LNCAP (cell line): ENCODE measurements around the gene PRRX2.

Source experiments
- CTCF ChIP-seq: fragments of 450-650 bp; IDR thresholded peaks from 2 replicates; pipeline ENCODE4 v1.5.1; 2017; ENCODE audit warnings: mild to moderate bottlenecking

Gene PRRX2

GRCh38 chr9:129718647-129719046 lies 53.2 kb downstream of the PRRX2 start:
- no peak for TF ChIP-seq CTCF

GRCh38 chr9:129719135-129719534 lies 53.7 kb downstream of the PRRX2 start:
- TF ChIP-seq CTCF = no peak

- TF ChIP-seq CTCF = peak; percentile 35; the same call in 1 of the 2 replicates
Observed at GRCh38 chr9:129720181-129720864, 54.9 kb downstream of the PRRX2 start.

- peak; percentile 24; the same call in 1 of the 2 replicates for TF ChIP-seq CTCF
Observed at GRCh38 chr9:129720865-129721545, 55.6 kb downstream of the PRRX2 start.

GRCh38 chr9:129722913-129723312 lies 57.5 kb downstream of the PRRX2 start:
- TF ChIP-seq CTCF = no peak

- no peak for TF ChIP-seq CTCF
Observed at GRCh38 chr9:129724456-129725190, 59.2 kb downstream of the PRRX2 start.

- no peak for TF ChIP-seq CTCF
Observed at GRCh38 chr9:129725795-129726251, 60.4 kb downstream of the PRRX2 start.
